ENCODE measurements around the gene MARK4.
"Not testable (repeated sequence)": the region's sequence is repeated elsewhere in the genome, so short reads cannot be mapped to it uniquely, and the experiment has no call there.

MARK4 gene

DNA sequence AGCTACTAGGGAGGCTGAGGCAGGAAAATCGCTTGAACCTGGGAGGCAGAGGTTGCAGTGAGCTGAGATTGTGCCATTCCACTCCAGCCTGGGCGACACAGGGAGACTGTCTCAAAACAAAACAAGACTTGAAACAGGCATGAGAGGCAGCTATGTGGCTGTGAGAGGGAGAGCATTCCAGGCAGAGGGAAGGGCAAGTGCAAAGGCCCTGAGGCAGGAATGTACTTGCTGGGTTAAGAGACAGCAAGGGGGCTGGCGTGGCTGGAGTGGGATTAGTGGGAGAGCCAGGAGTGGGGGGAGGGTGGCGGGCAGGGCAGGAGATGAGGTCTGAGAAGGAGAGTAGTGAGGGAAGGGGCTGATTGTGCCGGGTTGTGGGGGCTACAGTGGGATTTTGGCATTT lies 27.2 kb upstream of the MARK4 start:
- H3K27me3 ChIP-seq (ENCODE audit: low read depth): no peaks in the 10 kb centered on the region
- in situ Hi-C loops (cut with MboI; ENCODE audit: low sequenced_read_pairs): no loop called here

GRCh38 chr19:45224645-45225044 lies 26.4 kb upstream of the MARK4 start:
- H3K4me3 ChIP-seq: no peak overlapping the region
- in situ Hi-C loops (cut with MboI; ENCODE audit: low sequenced_read_pairs): no loop called here
- H3K9me3 ChIP-seq: no peaks in the 10 kb centered on the region
- H3K36me3 ChIP-seq (replicated peaks): no peaks in the 10 kb centered on the region
- H3K27me3 ChIP-seq (ENCODE audit: low read depth): no peaks in the 10 kb centered on the region
- no peak for DNase-seq (ENCODE audit: low spot score in 2 of 2)
- no peaks in the 10 kb centered on the region for H3K4me1 ChIP-seq

More for the DNA sequence above, 27.2 kb upstream of the MARK4 start:
- H3K9me3 ChIP-seq: no peaks in the 10 kb centered on the region
- DNase-seq (ENCODE audit: low spot score in 2 of 2): no peak
- H3K36me3 ChIP-seq (replicated peaks): no peaks in the 10 kb centered on the region
- no peaks in the 10 kb centered on the region for H3K4me1 ChIP-seq
- no peak overlapping the region for H3K4me3 ChIP-seq

- H3K4me1 ChIP-seq; H3K4me3 ChIP-seq; in situ Hi-C loops (cut with MboI; ENCODE audit: low sequenced_read_pairs); H3K36me3 ChIP-seq (replicated peaks); DNase-seq (ENCODE audit: low spot score in 2 of 2); H3K27me3 ChIP-seq (ENCODE audit: low read depth); H3K9me3 ChIP-seq: not testable (repeated sequence)
Measured at GRCh38 chr19:45229056-45229455, 22.0 kb upstream of the MARK4 start.

DNA sequence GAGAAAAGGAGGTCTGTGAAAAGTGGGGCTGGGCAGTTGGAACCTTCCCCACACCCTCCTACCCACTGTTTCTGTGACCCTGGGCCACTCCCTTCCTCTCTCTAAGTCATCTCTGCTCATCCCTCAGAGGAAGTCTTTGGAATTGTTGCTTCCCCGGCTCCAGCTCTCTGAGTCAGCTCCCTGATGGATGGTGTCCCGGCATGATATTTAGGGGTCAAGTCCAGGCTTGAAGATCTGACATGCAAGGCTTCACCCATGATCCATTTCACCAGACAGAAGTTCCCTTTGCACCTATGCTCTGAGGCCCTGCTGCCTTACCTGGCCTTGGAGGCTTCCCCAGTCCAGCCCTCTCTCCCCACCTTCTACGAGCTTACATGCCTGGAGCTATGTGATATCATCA lies 19.2 kb upstream of the MARK4 start:
- in situ Hi-C loops (cut with MboI; ENCODE audit: low sequenced_read_pairs): no loop called here
- H3K4me3 ChIP-seq: no peak overlapping the region
- H3K9me3 ChIP-seq: no peaks in the 10 kb centered on the region
- DNase-seq (ENCODE audit: low spot score in 2 of 2): no peak
- no peaks in the 10 kb centered on the region for H3K36me3 ChIP-seq (replicated peaks)
- H3K4me1 ChIP-seq: no peaks in the 10 kb centered on the region
- no peaks in the 10 kb centered on the region for H3K27me3 ChIP-seq (ENCODE audit: low read depth)

- Histone ChIP-seq H3K4me3 (no peak overlapping the region), H3K36me3 (replicated peaks) (no peaks in the 10 kb centered on the region), H3K27me3 (ENCODE audit: low read depth) (no peaks in the 10 kb centered on the region), H3K4me1 (no peaks in the 10 kb centered on the region), H3K9me3 (no peaks in the 10 kb centered on the region)
- no peak for DNase-seq (ENCODE audit: low spot score in 2 of 2)
- in situ Hi-C loops (cut with MboI; ENCODE audit: low sequenced_read_pairs): no loop called here
Measured at GRCh38 chr19:45234089-45234869, 16.8 kb upstream of the MARK4 start.

DNA sequence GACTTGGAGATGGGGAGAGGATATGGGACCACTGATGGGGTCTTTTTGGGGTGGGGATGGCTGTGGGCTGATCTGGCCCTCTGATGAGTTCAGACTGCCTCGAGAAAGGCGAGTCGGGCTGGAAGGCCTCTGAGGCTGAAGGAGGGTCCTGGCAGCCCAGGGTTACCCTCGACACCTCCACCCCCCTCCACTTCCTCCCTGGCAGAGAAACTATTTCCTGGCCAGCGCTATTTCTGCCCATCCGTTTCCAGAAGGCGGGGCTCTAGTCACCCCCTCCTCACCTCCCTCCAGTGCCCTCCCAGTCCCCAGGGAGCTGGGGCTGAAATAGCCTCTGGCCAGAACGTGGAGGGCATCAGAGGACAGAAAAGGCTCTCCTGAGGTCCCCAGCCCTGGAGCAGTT lies 15.6 kb upstream of the MARK4 start:
- no peak for DNase-seq (ENCODE audit: low spot score in 2 of 2)
- in situ Hi-C loops (cut with MboI; ENCODE audit: low sequenced_read_pairs): no loop called here

GRCh38 chr19:45238556-45238955 lies 12.5 kb upstream of the MARK4 start:
- Histone ChIP-seq H3K36me3 (replicated peaks) (no peaks in the 10 kb centered on the region), H3K4me1 (no peaks in the 10 kb centered on the region), H3K4me3 (no peak overlapping the region), H3K9me3 (no peaks in the 10 kb centered on the region), H3K27me3 (ENCODE audit: low read depth) (no peaks in the 10 kb centered on the region)
- no peak for DNase-seq (ENCODE audit: low spot score in 2 of 2)
- in situ Hi-C loops (cut with MboI; ENCODE audit: low sequenced_read_pairs): no loop called here

More for the DNA sequence above, 15.6 kb upstream of the MARK4 start:
- no peaks in the 10 kb centered on the region for H3K27me3 ChIP-seq (ENCODE audit: low read depth)
- no peak overlapping the region for H3K4me3 ChIP-seq
- no peaks in the 10 kb centered on the region for H3K36me3 ChIP-seq (replicated peaks)
- H3K4me1 ChIP-seq: no peaks in the 10 kb centered on the region
- no peaks in the 10 kb centered on the region for H3K9me3 ChIP-seq

- no peak overlapping the region for H3K4me3 ChIP-seq
- no peaks in the 10 kb centered on the region for H3K9me3 ChIP-seq
- DNase-seq (ENCODE audit: low spot score in 2 of 2): no peak
- H3K36me3 ChIP-seq (replicated peaks): no peaks in the 10 kb centered on the region
- H3K4me1 ChIP-seq: no peaks in the 10 kb centered on the region
- in situ Hi-C loops (cut with MboI; ENCODE audit: low sequenced_read_pairs): no loop called here
- no peaks in the 10 kb centered on the region for H3K27me3 ChIP-seq (ENCODE audit: low read depth)
Measured at GRCh38 chr19:45243144-45243732, 7.8 kb upstream of the MARK4 start.

DNA sequence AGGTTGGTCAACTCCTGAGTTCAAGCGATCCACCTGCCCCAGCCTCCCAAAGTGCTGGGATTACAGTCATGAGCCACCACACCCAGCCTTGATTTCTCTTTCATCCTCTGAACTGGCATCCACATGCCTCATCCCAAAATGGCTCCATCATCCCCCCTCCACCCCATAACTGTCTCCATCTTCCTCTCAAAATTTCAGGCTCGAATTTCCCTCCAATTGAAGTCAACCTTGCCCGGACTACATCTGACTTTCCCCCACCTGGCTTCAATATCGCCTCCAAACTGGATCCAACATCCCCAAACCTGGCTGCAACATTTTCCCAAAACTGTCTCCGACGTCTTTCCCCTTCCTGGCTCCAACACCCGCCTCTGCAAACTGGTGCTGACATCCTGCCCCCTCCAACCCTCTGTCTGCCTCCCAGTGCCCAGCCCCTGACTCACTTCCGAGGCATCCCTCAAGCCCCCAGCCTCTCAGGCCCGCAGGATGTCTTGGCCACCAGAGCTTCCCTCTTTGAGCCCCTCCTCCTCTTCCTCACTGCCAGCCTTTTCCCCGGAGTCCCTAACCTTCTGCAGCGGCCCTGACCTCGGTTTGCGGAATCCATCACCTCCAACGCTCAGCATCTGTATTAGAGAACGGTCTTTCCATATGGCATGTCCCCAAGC lies 6.8 kb upstream of the MARK4 start:
- DNase-seq (ENCODE audit: low spot score in 2 of 2): no peak
- in situ Hi-C loops (cut with MboI; ENCODE audit: low sequenced_read_pairs): no loop called here
- H3K36me3 ChIP-seq (replicated peaks): no peaks in the 10 kb centered on the region
- H3K27me3 ChIP-seq (ENCODE audit: low read depth): no peaks in the 10 kb centered on the region
- H3K4me1 ChIP-seq: no peaks in the 10 kb centered on the region
- H3K9me3 ChIP-seq: no peaks in the 10 kb centered on the region
- H3K4me3 ChIP-seq: no peak overlapping the region

- no peak for DNase-seq (ENCODE audit: low spot score in 2 of 2)
- Histone ChIP-seq H3K4me1 (no peaks in the 10 kb centered on the region; the same call in 1 of the 2 replicates), H3K9me3 (no peaks in the 10 kb centered on the region), H3K27me3 (ENCODE audit: low read depth) (no peaks in the 10 kb centered on the region), H3K4me3 (no peak within 1 kb of the TSS), H3K36me3 (replicated peaks) (no peaks in the 10 kb centered on the region)
- in situ Hi-C loops (cut with MboI; ENCODE audit: low sequenced_read_pairs): no loop called here
Measured at GRCh38 chr19:45245334-45245787, 5.7 kb upstream of the MARK4 start, which contains the start of gene EXOC3L2. Gene EXOC3L2, minus strand, starts transcription at chr19:45245407. Its CDS starts 6,362 bp downstream, at chr19:45239045.

DNA sequence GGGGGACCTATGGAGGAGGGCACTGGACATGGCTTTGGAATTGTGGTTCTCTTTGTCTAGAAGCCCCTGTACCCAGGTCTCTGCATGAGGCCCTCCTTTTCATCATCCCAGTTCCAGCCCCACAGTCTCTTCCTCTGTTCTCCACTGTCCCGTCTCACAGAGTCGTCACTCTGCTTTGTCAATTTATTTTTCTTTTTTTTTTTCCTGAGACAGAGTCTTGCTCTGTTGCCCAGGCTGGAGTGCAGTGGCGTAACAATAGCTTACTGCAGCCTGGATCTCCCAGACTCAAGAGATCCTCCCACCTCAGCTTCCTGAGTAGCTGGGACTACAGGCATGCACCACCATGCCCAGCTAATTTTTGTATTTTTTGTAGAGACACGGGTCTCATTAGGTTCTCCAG lies 5.2 kb upstream of the MARK4 start:
- no peak for DNase-seq (ENCODE audit: low spot score in 2 of 2)
- H3K4me1 ChIP-seq: peaks cover 3% of the 10 kb centered on the region

GRCh38 chr19:45247136-45247535 lies 3.9 kb upstream of the MARK4 start:
- no peaks in the 10 kb centered on the region for H3K36me3 ChIP-seq (replicated peaks)
- H3K27me3 ChIP-seq (ENCODE audit: low read depth): no peaks in the 10 kb centered on the region
- H3K4me3 ChIP-seq: no peak overlapping the region
- peaks cover 3% of the 10 kb centered on the region for H3K4me1 ChIP-seq
- in situ Hi-C loops (cut with MboI; ENCODE audit: low sequenced_read_pairs): no loop called here
- no peak for DNase-seq (ENCODE audit: low spot score in 2 of 2)
- no peaks in the 10 kb centered on the region for H3K9me3 ChIP-seq

More for the DNA sequence above, 5.2 kb upstream of the MARK4 start:
- no peaks in the 10 kb centered on the region for H3K36me3 ChIP-seq (replicated peaks)
- no peaks in the 10 kb centered on the region for H3K27me3 ChIP-seq (ENCODE audit: low read depth)
- H3K9me3 ChIP-seq: no peaks in the 10 kb centered on the region
- in situ Hi-C loops (cut with MboI; ENCODE audit: low sequenced_read_pairs): no loop called here
- H3K4me3 ChIP-seq: no peak overlapping the region

DNA sequence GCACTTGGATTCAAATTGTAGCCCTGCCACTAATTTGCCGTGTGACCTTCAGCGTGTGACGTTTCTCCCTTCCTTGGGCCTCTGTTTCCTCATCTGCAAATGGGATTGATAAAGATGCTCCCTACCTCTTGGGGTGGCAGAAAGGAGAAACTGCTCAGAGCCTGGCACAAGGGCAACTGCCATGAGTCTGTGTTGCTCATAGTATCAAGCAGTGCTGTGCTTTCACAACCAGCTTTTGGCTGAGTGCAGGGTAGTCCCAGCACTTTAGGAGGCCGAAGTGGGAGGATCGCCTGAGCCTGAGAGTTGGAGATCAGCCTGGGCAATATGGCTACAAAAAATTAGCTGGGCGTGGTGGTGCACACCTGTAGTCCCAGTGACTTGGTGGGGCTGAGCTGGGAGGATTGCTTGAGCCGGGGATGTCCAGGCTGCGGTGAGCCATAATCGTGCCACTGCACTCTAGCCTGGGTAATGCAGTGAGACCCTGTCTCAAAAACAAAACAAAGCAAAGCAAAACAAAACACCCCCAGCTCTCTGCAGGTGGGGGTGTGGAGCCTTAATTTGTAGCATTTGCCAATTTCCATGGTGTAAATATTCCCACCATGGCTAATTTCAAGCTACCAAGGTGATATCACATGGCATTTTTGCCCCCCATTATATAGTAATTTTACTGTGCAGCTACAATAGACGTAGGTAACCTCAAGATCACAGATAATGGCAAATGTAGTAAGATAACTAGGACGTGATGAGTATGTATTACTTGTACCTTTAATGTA lies 1.6 kb upstream of the MARK4 start:
- Histone ChIP-seq H3K4me1 (peaks cover 5% of the 10 kb centered on the region), H3K4me3 (no peak overlapping the region), H3K27me3 (ENCODE audit: low read depth) (no peaks in the 10 kb centered on the region), H3K36me3 (replicated peaks) (no peaks in the 10 kb centered on the region), H3K9me3 (no peaks in the 10 kb centered on the region)
- no peak for DNase-seq (ENCODE audit: low spot score in 2 of 2)
- in situ Hi-C loops (cut with MboI; ENCODE audit: low sequenced_read_pairs): no loop called here
